ENCODE measurements around the gene DUSP14.

Gene DUSP14

DNA sequence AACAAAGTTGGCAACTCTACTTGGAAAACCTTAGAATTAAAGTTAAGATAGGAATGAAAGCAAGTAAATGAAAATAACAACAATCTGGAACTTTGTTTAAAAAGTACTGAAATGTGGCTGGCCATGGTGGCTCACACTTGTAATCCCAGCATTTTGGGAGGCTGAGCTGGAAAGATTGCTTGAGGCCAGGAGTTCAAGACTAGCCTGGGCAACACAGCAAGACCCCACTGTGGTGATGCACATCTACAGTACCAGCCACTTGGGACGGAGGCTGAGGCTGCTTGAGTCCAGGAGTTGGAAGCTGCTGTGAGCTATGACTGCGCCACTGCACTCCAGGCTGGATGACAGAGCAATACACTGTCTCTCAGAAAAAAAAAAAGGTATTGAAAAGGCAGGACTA is 67.8 kb downstream of the DUSP14 start:
- Histone ChIP-seq H3K27ac (ENCODE audit: low read depth, low read length) (no peak overlapping the region), H3K79me2 (ENCODE audit: control insufficient read depth, insufficient read depth, low read length, unreplicated experiment) (no peaks in the 10 kb centered on the region), H3K27me3 (ENCODE audit: insufficient read depth, low read length) (no peaks in the 10 kb centered on the region), H2AFZ (ENCODE audit: low read length, unreplicated experiment) (no peak overlapping the region), H3K4me1 (ENCODE audit: control insufficient read depth, insufficient read depth, low read length, unreplicated experiment) (no peaks in the 10 kb centered on the region), H3K4me3 (ENCODE audit: low read depth, low read length) (no peak overlapping the region), H3K36me3 (ENCODE audit: insufficient read depth, low read length) (peaks cover 27% of the 10 kb centered on the region; the same call in 1 of the 2 replicates)

GRCh38 chr17:37558299-37558698 is 68.6 kb downstream of the DUSP14 start:
- Histone ChIP-seq H3K4me3 (ENCODE audit: low read depth, low read length) (no peak overlapping the region), H3K4me1 (ENCODE audit: control insufficient read depth, insufficient read depth, low read length, unreplicated experiment) (no peaks in the 10 kb centered on the region), H3K79me2 (ENCODE audit: control insufficient read depth, insufficient read depth, low read length, unreplicated experiment) (no peaks in the 10 kb centered on the region), H3K27ac (ENCODE audit: low read depth, low read length) (no peak overlapping the region), H3K36me3 (ENCODE audit: insufficient read depth, low read length) (peaks cover 27% of the 10 kb centered on the region; the same call in 1 of the 2 replicates), H3K27me3 (ENCODE audit: insufficient read depth, low read length) (no peaks in the 10 kb centered on the region), H2AFZ (ENCODE audit: low read length, unreplicated experiment) (no peak overlapping the region)

- H2AFZ ChIP-seq (ENCODE audit: low read length, unreplicated experiment): no peak overlapping the region
- H3K27ac ChIP-seq (ENCODE audit: low read depth, low read length): no peak overlapping the region
- no peaks in the 10 kb centered on the region for H3K79me2 ChIP-seq (ENCODE audit: control insufficient read depth, insufficient read depth, low read length, unreplicated experiment)
- H3K27me3 ChIP-seq (ENCODE audit: insufficient read depth, low read length): no peaks in the 10 kb centered on the region
- no peaks in the 10 kb centered on the region for H3K4me1 ChIP-seq (ENCODE audit: control insufficient read depth, insufficient read depth, low read length, unreplicated experiment)
- peaks cover 23% of the 10 kb centered on the region; the same call in 1 of the 2 replicates for H3K36me3 ChIP-seq (ENCODE audit: insufficient read depth, low read length)
- H3K4me3 ChIP-seq (ENCODE audit: low read depth, low read length): no peak overlapping the region
Measured at GRCh38 chr17:37562016-37562745, 72.5 kb downstream of the DUSP14 start.
